HL-60 (cell line): ENCODE data around the gene VPS25.

Source experiments
- DNase-seq, 2 experiments: peaks; one replicate each; pipeline ENCODE4 v3.0.0-alpha.2; 2010 to 2020; ENCODE audit warnings: low read depth in 1 of 2, low spot score in 1 of 2
- H3K27ac ChIP-seq: fragments of 250-450 bp; sonication (Bioruptor Pico); replicated peaks from 2 replicates; pipeline ENCODE4 v1.5.1; 2020; ENCODE audit warnings: mild to moderate bottlenecking, moderate library complexity
- H3K27me3 ChIP-seq: fragments of 250-450 bp; sonication (Bioruptor Pico); 2 replicates; pipeline ENCODE4 v1.5.1; 2021; ENCODE audit warnings: mild to moderate bottlenecking, moderate library complexity; ENCODE audit not compliant: insufficient read depth, poor library complexity, severe bottlenecking
- H3K4me3 ChIP-seq: replicated peaks from 2 replicates; pipeline ENCODE4 v1.5.1; 2011; ENCODE audit warnings: mild to moderate bottlenecking, control low read depth, low read length; ENCODE audit not compliant: insufficient read depth
- CTCF ChIP-seq: IDR thresholded peaks from one replicate; pipeline ENCODE4 v1.5.1; 2011; ENCODE audit warnings: low read length, control low read depth, inconsistent platforms; ENCODE audit not compliant: insufficient read depth
- GABPA ChIP-seq: IDR thresholded peaks from 2 replicates; pipeline ENCODE4 v1.6.1; 2012; ENCODE audit warnings: low read depth
- POLR2AphosphoS5 ChIP-seq: IDR thresholded peaks from 2 replicates; pipeline ENCODE4 v1.6.1; 2012; ENCODE audit warnings: low read depth
- REST ChIP-seq: IDR thresholded peaks from 2 replicates; pipeline ENCODE4 v1.6.1; 2012; ENCODE audit warnings: low read depth; ENCODE audit not compliant: insufficient replicate concordance
- SPI1 ChIP-seq: IDR thresholded peaks from 2 replicates; pipeline ENCODE4 v1.6.1; 2012; ENCODE audit warnings: low read depth, mild to moderate bottlenecking, borderline replicate concordance

Gene VPS25

GRCh38 chr17:42792545-42792944 lies 19.3 kb downstream of the VPS25 start:
- TF ChIP-seq GABPA (no peak), POLR2AphosphoS5 (no peak), CTCF (no peak), SPI1 (no peak), REST (no peak)
- DNase-seq, result no peak
- H3K27ac ChIP-seq, result no peak overlapping the region
- H3K27me3 ChIP-seq, result no peaks in the 10 kb centered on the region
- no peak overlapping the region for H3K4me3 ChIP-seq

GRCh38 chr17:42795061-42795460 lies 21.8 kb downstream of the VPS25 start:
- Histone ChIP-seq H3K27me3 (no peaks in the 10 kb centered on the region), H3K27ac (no peak overlapping the region)
- TF ChIP-seq REST (no peak), POLR2AphosphoS5 (0 out of 2 replicates have a peak, but pooled peaks have one; percentile 5)

GRCh38 chr17:42795465-42795864 lies 22.2 kb downstream of the VPS25 start:
- Histone ChIP-seq H3K27ac (no peak overlapping the region), H3K27me3 (no peaks in the 10 kb centered on the region), H3K4me3 (no peak overlapping the region)
- no peak for TF ChIP-seq CTCF
- 0 out of 2 replicates have a peak, but pooled peaks have one; percentile 9 for TF ChIP-seq POLR2AphosphoS5
- DNase-seq, result no peak

More at GRCh38 chr17:42795061-42795460, 21.8 kb downstream of the VPS25 start:
- DNase-seq, result peak in 1 of 2 experiments; percentile 8
- H3K4me3 ChIP-seq, result no peak overlapping the region

GRCh38 chr17:42796066-42796758 lies 23.0 kb downstream of the VPS25 start:
- Histone ChIP-seq H3K27ac (no peak overlapping the region), H3K27me3 (no peaks in the 10 kb centered on the region), H3K4me3 (no peak overlapping the region)
- DNase-seq, result no peak
- no peak for TF ChIP-seq CTCF
- TF ChIP-seq GABPA, result no peak
- TF ChIP-seq POLR2AphosphoS5, result no peak
- TF ChIP-seq REST, result no peak
- TF ChIP-seq SPI1, result no peak
